BLaER1 treated with 17β-estradiol and CSF1 and Interleukin-3, amounts not matched to agents 10 nM and 100 nM (cell line): ENCODE measurements around the gene APPBP2.

Source experiments
- H3K27ac ChIP-seq, 11 experiments: shearing (Covaris generic); formaldehyde crosslinking; 2 replicates each; pipeline ENCODE4 v1.8.1; 2022
- H3K27me3 ChIP-seq, 11 experiments: shearing (Covaris generic); formaldehyde crosslinking; 2 replicates each; pipeline ENCODE4 v1.8.1; 2022
- H3K36me3 ChIP-seq, 11 experiments: shearing (Covaris generic); formaldehyde crosslinking; 2 replicates each; pipeline ENCODE4 v1.8.1; 2022
- H3K4me1 ChIP-seq, 10 experiments: shearing (Covaris generic); formaldehyde crosslinking; 2 replicates each; pipeline ENCODE4 v1.8.1; 2022
- H3K4me2 ChIP-seq, 11 experiments: shearing (Covaris generic); formaldehyde crosslinking; 2 replicates each; pipeline ENCODE4 v1.8.1; 2022
- H3K4me3 ChIP-seq, 10 experiments: shearing (Covaris generic); formaldehyde crosslinking; 2 replicates each; pipeline ENCODE4 v1.8.1; 2022
- H3K9ac ChIP-seq, 11 experiments: shearing (Covaris generic); formaldehyde crosslinking; 2 replicates each; pipeline ENCODE4 v1.8.1; 2022
- H3K9me3 ChIP-seq, 11 experiments: shearing (Covaris generic); formaldehyde crosslinking; replicated peaks in 1 of 11; 2 replicates each; pipeline ENCODE4 v1.8.1; 2022
- H4K20me1 ChIP-seq, 11 experiments: shearing (Covaris generic); formaldehyde crosslinking; 2 replicates each; pipeline ENCODE4 v1.8.1; 2022
- Cebpa-rat ChIP-seq, 11 experiments: shearing (Covaris generic); IDR thresholded peaks; 2 replicates each; pipeline ENCODE4 v1.8.1; 2022

Gene APPBP2

GRCh38 chr17:60538726-60539125 is 12.7 kb upstream of the APPBP2 start:
- no peak for TF ChIP-seq Cebpa-rat (IDR thresholded peaks at IDR 0.05)
- no peak overlapping the region for H3K4me3 ChIP-seq
- H3K9me3 ChIP-seq: no peaks in the 10 kb centered on the region; a peak in 1 of 22 replicates
- no peaks in the 10 kb centered on the region for H3K27me3 ChIP-seq
- no peak overlapping the region for H3K4me2 ChIP-seq
- H3K36me3 ChIP-seq: no peaks in the 10 kb centered on the region; a peak in 1 of 22 replicates
- H3K9ac ChIP-seq: no peak overlapping the region
- no peaks in the 10 kb centered on the region for H4K20me1 ChIP-seq
- H3K27ac ChIP-seq: no peak overlapping the region
- H3K4me1 ChIP-seq: no peaks in the 10 kb centered on the region

- no peak for TF ChIP-seq Cebpa-rat (IDR thresholded peaks at IDR 0.05)
- H3K9me3 ChIP-seq: peaks cover 0 to 11% (median 5%) of the 10 kb centered on the region in 11 experiments; a peak in 9 of 22 replicates
- H3K4me3 ChIP-seq: no peak overlapping the region
- H3K4me1 ChIP-seq: no peaks in the 10 kb centered on the region
- H4K20me1 ChIP-seq: no peaks in the 10 kb centered on the region
- H3K9ac ChIP-seq: no peak overlapping the region
- H3K27me3 ChIP-seq: no peaks in the 10 kb centered on the region
- H3K4me2 ChIP-seq: no peak overlapping the region
- no peak overlapping the region for H3K27ac ChIP-seq
- no peaks in the 10 kb centered on the region; a peak in 1 of 22 replicates for H3K36me3 ChIP-seq
These were observed 9.6 kb upstream of the APPBP2 start for GRCh38 chr17:60535382-60536279.

GRCh38 chr17:60534613-60535157 is 8.6 kb upstream of the APPBP2 start:
- Histone ChIP-seq H3K27ac (no peak overlapping the region), H3K4me3 (no peak overlapping the region), H4K20me1 (no peaks in the 10 kb centered on the region), H3K4me2 (no peak overlapping the region), H3K36me3 (peaks cover 0 to 2% (median 0%) of the 10 kb centered on the region in 11 experiments; a peak in 2 of 22 replicates), H3K9me3 (peaks cover 0 to 14% (median 9%) of the 10 kb centered on the region in 11 experiments; a peak in 15 of 22 replicates), H3K4me1 (no peaks in the 10 kb centered on the region), H3K9ac (no peak overlapping the region), H3K27me3 (no peaks in the 10 kb centered on the region)
- TF ChIP-seq Cebpa-rat (IDR thresholded peaks at IDR 0.05): no peak

GRCh38 chr17:60534010-60534555 is 8.0 kb upstream of the APPBP2 start:
- no peak overlapping the region for H3K27ac ChIP-seq

GRCh38 chr17:60529806-60530205 is 3.8 kb upstream of the APPBP2 start:
- Histone ChIP-seq H3K4me1 (peaks cover 5 to 8% (median 7%) of the 10 kb centered on the region in 10 experiments; a peak in 16 of 20 replicates), H3K9me3 (peaks cover 0 to 27% (median 15%) of the 10 kb centered on the region in 11 experiments; a peak in 15 of 22 replicates), H3K4me3 (no peak overlapping the region), H3K36me3 (peaks cover 0 to 9% (median 0%) of the 10 kb centered on the region in 11 experiments; a peak in 4 of 22 replicates), H3K27me3 (no peaks in the 10 kb centered on the region), H3K4me2 (no peak overlapping the region), H3K27ac (no peak overlapping the region), H4K20me1 (peaks cover 0 to 8% (median 4%) of the 10 kb centered on the region in 11 experiments; a peak in 9 of 22 replicates), H3K9ac (no peak overlapping the region)
- no peak for TF ChIP-seq Cebpa-rat (IDR thresholded peaks at IDR 0.05)

More at GRCh38 chr17:60534010-60534555, 8.0 kb upstream of the APPBP2 start:
- no peak overlapping the region for H3K4me2 ChIP-seq
- peaks cover 0 to 7% (median 0%) of the 10 kb centered on the region in 11 experiments; a peak in 2 of 22 replicates for H3K36me3 ChIP-seq
- no peaks in the 10 kb centered on the region for H3K4me1 ChIP-seq
- no peak for TF ChIP-seq Cebpa-rat (IDR thresholded peaks at IDR 0.05)
- no peak overlapping the region for H3K9ac ChIP-seq
- peaks cover 0 to 20% (median 11%) of the 10 kb centered on the region in 11 experiments; a peak in 15 of 22 replicates for H3K9me3 ChIP-seq
- H3K4me3 ChIP-seq: no peak overlapping the region
- H4K20me1 ChIP-seq: no peaks in the 10 kb centered on the region
- H3K27me3 ChIP-seq: no peaks in the 10 kb centered on the region

GRCh38 chr17:60528828-60529227 is 2.8 kb upstream of the APPBP2 start:
- no peak overlapping the region for H3K4me3 ChIP-seq
- H3K9ac ChIP-seq: no peak overlapping the region
- H3K4me2 ChIP-seq: no peak overlapping the region
- H3K27ac ChIP-seq: no peak overlapping the region
- H3K27me3 ChIP-seq: no peaks in the 10 kb centered on the region
- H3K4me1 ChIP-seq: peaks cover 6 to 18% (median 16%) of the 10 kb centered on the region in 10 experiments; a peak in 19 of 20 replicates
- no peak for TF ChIP-seq Cebpa-rat (IDR thresholded peaks at IDR 0.05)
- H4K20me1 ChIP-seq: peaks cover 0 to 18% (median 14%) of the 10 kb centered on the region in 11 experiments; a peak in 10 of 22 replicates
- peaks cover 0 to 9% (median 0%) of the 10 kb centered on the region in 11 experiments; a peak in 4 of 22 replicates for H3K36me3 ChIP-seq
- peaks cover 0 to 27% (median 15%) of the 10 kb centered on the region in 11 experiments; a peak in 15 of 22 replicates for H3K9me3 ChIP-seq

GRCh38 chr17:60527701-60528100 is 1.7 kb upstream of the APPBP2 start:
- no peak for TF ChIP-seq Cebpa-rat (IDR thresholded peaks at IDR 0.05)
- Histone ChIP-seq H3K4me1 (peaks cover 6 to 26% (median 24%) of the 10 kb centered on the region in 10 experiments), H3K36me3 (peaks cover 0 to 12% (median 1%) of the 10 kb centered on the region in 11 experiments; a peak in 7 of 22 replicates)

GRCh38 chr17:60526726-60527125 is 684 bp upstream of the APPBP2 start:
- H3K4me1 ChIP-seq: peaks cover 6 to 32% (median 25%) of the 10 kb centered on the region in 10 experiments
- TF ChIP-seq Cebpa-rat (IDR thresholded peaks at IDR 0.05): no peak
- peak overlapping the region; percentile 75 to 98 (median 90) for H3K4me3 ChIP-seq
- H3K36me3 ChIP-seq: peaks cover 4 to 22% (median 11%) of the 10 kb centered on the region in 11 experiments; a peak in 16 of 22 replicates
- H3K27me3 ChIP-seq: no peaks in the 10 kb centered on the region
- peaks cover 0 to 22% (median 12%) of the 10 kb centered on the region in 11 experiments; a peak in 15 of 22 replicates for H3K9me3 ChIP-seq
- peaks cover 18 to 39% (median 32%) of the 10 kb centered on the region in 11 experiments; a peak in 17 of 22 replicates for H4K20me1 ChIP-seq
- H3K9ac ChIP-seq: peak overlapping the region; percentile 92 to 98 (median 96)
- H3K4me2 ChIP-seq: peak overlapping the region; percentile 63 to 92 (median 85)
- peak overlapping the region; percentile 88 to 97 (median 95); a peak in 20 of 22 replicates for H3K27ac ChIP-seq

More at GRCh38 chr17:60527701-60528100, 1.7 kb upstream of the APPBP2 start:
- no peak overlapping the region for H3K4me3 ChIP-seq
- no peaks in the 10 kb centered on the region for H3K27me3 ChIP-seq
- no peak overlapping the region for H3K9ac ChIP-seq
- no peak overlapping the region for H3K27ac ChIP-seq
- H4K20me1 ChIP-seq: peaks cover 8 to 29% (median 22%) of the 10 kb centered on the region in 11 experiments; a peak in 16 of 22 replicates
- H3K9me3 ChIP-seq: peaks cover 0 to 27% (median 15%) of the 10 kb centered on the region in 11 experiments; a peak in 15 of 22 replicates
- H3K4me2 ChIP-seq: peak overlapping the region in 2 of 11 experiments; percentile 77 to 80; a peak in 3 of 22 replicates
